HepG2 (cell line): Measurements from ENCODE around the gene HAX1. TPM values are rescaled to one million over a fixed set of nuclear protein-coding genes. Genes with fewer than 3 reads are reported as not detected.

Experiments used
- ATAC-seq: fragments of 200-7000 bp; cut with Tn5 transposase; 3 replicates; pipeline ENCODE4 v1.9.1; 2020; ENCODE audit warnings: mild to moderate bottlenecking, moderate library complexity
- BruUV-seq: library from RNA; stranded (reverse); fragments of 400-500 nt; replicated peaks from 2 replicates; lab custom pipeline; 2021; lab: Mats Ljungman, UMichigan
- CTCF ChIA-PET: fragments of 300-600 bp; formaldehyde crosslinking; extraction: SDS; loops from one replicate; lab custom pipeline; 2021; ENCODE audit warnings: low total read pairs, inconsistent platforms, low intra/inter-chr PET ratio; lab: Yijun Ruan, JAX
- POLR2A ChIA-PET: fragments of 350-600 bp; sonication (Branson Sonifier 250); formaldehyde crosslinking; loops from one replicate; lab custom pipeline; 2020; ENCODE audit warnings: antibody characterized with exemption, inconsistent platforms; lab: Yijun Ruan, JAX
- DNase-seq: peaks from one replicate; pipeline ENCODE4 v3.0.0-alpha.2; 2015; ENCODE audit warnings: low spot score
- FAIRE-seq: peaks from 3 replicates; lab custom pipeline; 2011; peaks lifted over from hg19 to GRCh38; lab: Jason Lieb, UNC
- H2AFZ ChIP-seq: one replicate; pipeline ENCODE4 v1.6.1; 2011; ENCODE audit warnings: low read length, inconsistent platforms
- H3K27ac ChIP-seq: fragments of 300-600 bp; 3 replicates; pipeline ENCODE4 v1.8.0; 2011; ENCODE audit warnings: mixed run types, mild to moderate bottlenecking, mixed read lengths, low read length, inconsistent platforms; ENCODE audit not compliant: insufficient read depth; ENCODE audit errors: extremely low read length
- H3K27me3 ChIP-seq, 2 experiments: fragments of 200-600 bp in 1 of 2; 2 replicates in 1 of 2; 3 replicates in 1 of 2; pipeline versions ENCODE4 v1.6.0 to v1.8.0; 2011; ENCODE audit warnings: low read length in 2 of 2, mild to moderate bottlenecking in 2 of 2, moderate library complexity in 2 of 2, inconsistent platforms in 1 of 2; ENCODE audit not compliant: insufficient read depth in 2 of 2, control insufficient read depth in 1 of 2
- H3K36me3 ChIP-seq, 2 experiments: fragments of 200-600 bp in 1 of 2; replicated peaks in 1 of 2; 2 replicates in 1 of 2; 3 replicates in 1 of 2; pipeline versions ENCODE4 v1.5.1 to v1.8.0; 2011; ENCODE audit warnings: low read length in 2 of 2, inconsistent platforms in 1 of 2; ENCODE audit not compliant: insufficient read depth in 2 of 2, control insufficient read depth in 1 of 2
- H3K4me1 ChIP-seq: 2 replicates; pipeline ENCODE4 v1.5.1; 2012; ENCODE audit warnings: low read length, inconsistent platforms; ENCODE audit not compliant: insufficient read depth
- H3K4me2 ChIP-seq: 2 replicates; pipeline ENCODE4 v1.6.0; 2011; ENCODE audit warnings: low read depth, low read length, inconsistent platforms
- H3K4me3 ChIP-seq, 3 experiments: fragments of 200-600 bp in 1 of 3; sonication (generic), shearing (Covaris generic) in 1 of 3; replicated peaks in 1 of 3; 2 replicates each; pipeline ENCODE4 v1.5.1; 2011 to 2016; ENCODE audit warnings: low read length in 3 of 3, inconsistent platforms in 2 of 3, low read depth in 2 of 3, mild to moderate bottlenecking in 2 of 3, control low read depth in 1 of 3, mixed read lengths in 1 of 3; ENCODE audit not compliant: insufficient read depth in 1 of 3
- H3K79me2 ChIP-seq: one replicate; pipeline ENCODE4 v1.6.1; 2011; ENCODE audit warnings: low read length, inconsistent platforms; ENCODE audit not compliant: insufficient read depth
- H3K9ac ChIP-seq: 2 replicates; pipeline ENCODE4 v1.6.0; 2011; ENCODE audit warnings: mild to moderate bottlenecking, low read depth, low read length, inconsistent platforms; ENCODE audit not compliant: insufficient read depth
- H3K9me3 ChIP-seq: 2 replicates; pipeline ENCODE4 v1.5.1; 2012; ENCODE audit warnings: mild to moderate bottlenecking, low read length
- H4K20me1 ChIP-seq: 2 replicates; pipeline ENCODE4 v1.6.0; 2011; ENCODE audit warnings: inconsistent platforms, mild to moderate bottlenecking, low read length, moderate library complexity; ENCODE audit not compliant: insufficient read depth
- KLF13 ChIP-seq: sonication (generic); formaldehyde crosslinking; IDR thresholded peaks from 2 replicates; pipeline ENCODE4 v1.4.0; 2020; ENCODE audit warnings: mild to moderate bottlenecking, missing genetic modification reagents
- MEF2D ChIP-seq: sonication (generic); formaldehyde crosslinking; IDR thresholded peaks from 2 replicates; pipeline ENCODE4 v1.5.1; 2020; ENCODE audit warnings: mild to moderate bottlenecking, missing genetic modification reagents
- NCOA5 ChIP-seq: sonication (generic); formaldehyde crosslinking; IDR thresholded peaks from 2 replicates; pipeline ENCODE4 v1.4.0; 2020; ENCODE audit warnings: missing genetic modification reagents
- POLR2AphosphoS5 ChIP-seq: IDR thresholded peaks from 2 replicates; pipeline ENCODE4 v1.6.1; 2012; ENCODE audit warnings: low read depth, low read length
- RARG ChIP-seq: sonication (generic); formaldehyde crosslinking; IDR thresholded peaks from 2 replicates; pipeline ENCODE4 v1.4.0; 2020; ENCODE audit warnings: low read depth, mild to moderate bottlenecking, missing genetic modification reagents
- SALL2 ChIP-seq: sonication (generic); formaldehyde crosslinking; IDR thresholded peaks from 2 replicates; pipeline ENCODE4 v1.8.1; 2023; ENCODE audit warnings: mild to moderate bottlenecking, missing genetic modification reagents, inconsistent platforms
- SRSF1 ChIP-seq: fragments of 200-400 bp; formaldehyde crosslinking; optimal IDR thresholded peaks from 2 replicates; pipeline ENCODE3; 2017; ENCODE audit warnings: mild to moderate bottlenecking, low read depth, low read length, moderate library complexity
- ZBTB26 ChIP-seq: IDR thresholded peaks from 2 replicates; pipeline ENCODE4 v1.6.1; 2016; ENCODE audit warnings: missing compliant biosample characterization, missing genetic modification reagents, borderline replicate concordance
- ZBTB4 ChIP-seq: sonication (generic); formaldehyde crosslinking; IDR thresholded peaks from 2 replicates; pipeline ENCODE4 v1.4.0; 2020; ENCODE audit warnings: missing genetic modification reagents, mild to moderate bottlenecking, borderline replicate concordance
- ZFP90 ChIP-seq: sonication (generic); formaldehyde crosslinking; IDR thresholded peaks from 2 replicates; pipeline ENCODE4 v1.8.0; 2022; ENCODE audit warnings: missing genetic modification reagents, mild to moderate bottlenecking, inconsistent platforms, borderline replicate concordance
- ZNF331 ChIP-seq: sonication (generic); formaldehyde crosslinking; IDR thresholded peaks from 2 replicates; pipeline ENCODE4 v1.4.0; 2020; ENCODE audit warnings: missing genetic modification reagents
- ZNF546 ChIP-seq: sonication (generic); formaldehyde crosslinking; conservative IDR thresholded peaks from 2 replicates; pipeline ENCODE4 v1.8.1; 2023; ENCODE audit warnings: mild to moderate bottlenecking, missing genetic modification reagents
- ZNF567 ChIP-seq: sonication (generic); formaldehyde crosslinking; IDR thresholded peaks from 2 replicates; pipeline ENCODE4 v1.8.1; 2023; ENCODE audit warnings: mild to moderate bottlenecking, missing genetic modification reagents, borderline replicate concordance
- ZNF607 ChIP-seq: sonication (generic); formaldehyde crosslinking; IDR thresholded peaks from 2 replicates; pipeline ENCODE4 v1.5.1; 2020; ENCODE audit warnings: missing genetic modification reagents, mild to moderate bottlenecking, borderline replicate concordance
- ZSCAN5A ChIP-seq: sonication (generic); formaldehyde crosslinking; IDR thresholded peaks from 2 replicates; pipeline ENCODE4 v1.8.0; 2022; ENCODE audit warnings: mild to moderate bottlenecking, missing genetic modification reagents, borderline replicate concordance
- WGBS: methylation state at CpG from one replicate; pipeline ENCODE4 v1.1.6; 2017; ENCODE audit warnings: low lambda C conversion rate; 5-methylcytosine and 5-hydroxymethylcytosine counted together
- in situ Hi-C: cut with HindIII; loops from 2 replicates; pipeline ENCODE4 v1.10.0; 2017; ENCODE audit warnings: low pct_unique_long_range_greater_than_20kb; ENCODE audit not compliant: extremely low pct_ligation_motif_present
- intact Hi-C: fragments of 100-400 bp; cut with micrococcal nuclease; formaldehyde crosslinking; loops from one replicate; pipeline ENCODE4 v1.10.0; 2022; ENCODE audit not compliant: unreplicated experiment
- polyA plus RNA-seq, 8 experiments: library from polyadenylated mRNA; depleted of rRNA in 3 of 8; stranded (reverse) in 7 of 8; unstranded in 1 of 8; fragments of >200 nt; fragmentation: Illumina TruSeq in 4 of 8; extraction: Trizol in 4 of 8; gene quantifications; 2 replicates each; pipeline versions ENCODE4 v1.2.1 to v1.2.3, GENCODE V29; 2011 to 2016; ENCODE audit warnings: low read depth in 4 of 8, missing spikeins in 1 of 8, mixed read lengths in 1 of 8; ENCODE audit not compliant: insufficient read depth in 1 of 8
- total RNA-seq, 5 experiments: library from RNA; depleted of rRNA; stranded (reverse); fragments of >200 nt; fragmentation: Illumina TruSeq; extraction: Trizol; gene quantifications; 2 replicates each; pipeline ENCODE4 v1.2.3, GENCODE V29; 2016; ENCODE audit warnings: low read depth in 1 of 5

HAX1 gene
- total and polyA plus RNA-seq, 2 of the 13 experiments (the other 11 are each of a cell fraction or from before 2014, with no cell fraction given): 89.2 to 128 TPM

GRCh38 chr1:154258784-154259183 lies 13.6 kb upstream of the HAX1 start:
- Histone ChIP-seq H3K9ac (no peak overlapping the region), H2AFZ (no peak overlapping the region), H3K36me3 (peaks cover 50 to 100% of the 10 kb centered on the region in 2 experiments), H3K4me3 (no peak overlapping the region), H3K9me3 (no peaks in the 10 kb centered on the region), H3K79me2 (no peaks in the 10 kb centered on the region), H3K27me3 (no peaks in the 10 kb centered on the region), H3K4me1 (no peaks in the 10 kb centered on the region), H3K27ac (no peak overlapping the region), H4K20me1 (no peaks in the 10 kb centered on the region), H3K4me2 (no peak overlapping the region)
- BruUV-seq: no TSS peak
- POLR2A ChIA-PET: interaction anchor here (1.2 kb wide), 1 partner anchor 39 kb away, joined by 3 read pairs; a partner anchor contains a TSS
- no peak for ATAC-seq
- TF ChIP-seq NCOA5: no peak
- TF ChIP-seq ZBTB26 (CRISPR knock-in tag): no peak
- no peak for TF ChIP-seq RARG (CRISPR knock-in tag)
- no peak for TF ChIP-seq POLR2AphosphoS5
- TF ChIP-seq SRSF1: no peak
- no peak for TF ChIP-seq ZNF331
- no peak for TF ChIP-seq KLF13
- no peak for TF ChIP-seq ZNF607 (CRISPR knock-in tag)
- no peak for TF ChIP-seq MEF2D (CRISPR knock-in tag)
- TF ChIP-seq ZSCAN5A (CRISPR knock-in tag): no peak
- TF ChIP-seq ZNF567 (CRISPR knock-in tag): no peak
- no peak for TF ChIP-seq SALL2 (CRISPR knock-in tag)
- TF ChIP-seq ZNF546 (CRISPR knock-in tag): no peak
- TF ChIP-seq ZBTB4 (CRISPR knock-in tag): no peak
- no peak for TF ChIP-seq ZFP90
- DNase-seq: no peak
- intact Hi-C loops (no loop called here), in situ Hi-C loops (no loop called here)
- WGBS: 97% methylated on average over 2 of the region's 2 CpGs
- CTCF ChIA-PET: no interaction called here
- no peak for FAIRE-seq
